Upper lobe of left lung (tissue), 6 donors: ENCODE data around the gene TARDBP. TPM values are rescaled to one million over a fixed set of nuclear protein-coding genes. Genes with fewer than 3 reads are reported as not detected.
A peak's percentile ranks its signal among the peaks of the same experiment; 100 is the strongest.

Experiments used
- ATAC-seq, 2 donors: fragments of 200-7000 bp; cut with Tn5 transposase; one replicate each; pipeline ENCODE4 v1.9.1; 2022; ENCODE audit warnings: mild to moderate bottlenecking in 2 of 2, moderate library complexity in 2 of 2; ENCODE audit not compliant: low FRiP score in 2 of 2
- DNase-seq, 2 donors: peaks; one replicate each; pipeline ENCODE4 v3.0.0-alpha.2; 2019 to 2020
- H3K27ac ChIP-seq, 4 donors: fragments of 200-600 bp; sonication (generic); one replicate each; pipeline ENCODE4 v1.5.1; 2016 to 2019
- H3K27me3 ChIP-seq, 4 donors: fragments of 200-600 bp; sonication (generic); one replicate each; pipeline ENCODE4 v1.5.1; 2017 to 2019
- H3K36me3 ChIP-seq, 4 donors: fragments of 200-600 bp; sonication (generic); one replicate each; pipeline ENCODE4 v1.5.1; 2016 to 2019
- H3K4me1 ChIP-seq, 4 donors: fragments of 200-600 bp; sonication (generic); one replicate each; pipeline ENCODE4 v1.5.1; 2018 to 2019
- H3K4me3 ChIP-seq, 4 donors: fragments of 200-600 bp; sonication (generic); one replicate each; pipeline ENCODE4 v1.5.1; 2017 to 2019; ENCODE audit warnings: mild to moderate bottlenecking in 2 of 4, moderate library complexity in 1 of 4
- H3K9me3 ChIP-seq, 4 donors: fragments of 200-600 bp; sonication (generic); one replicate each; pipeline ENCODE4 v1.5.1; 2018 to 2019
- CTCF ChIP-seq, 6 experiments: fragments of 450-650 bp in 4 of 6; fragments of 200-600 bp in 2 of 6; sonication (generic) in 2 of 6; IDR thresholded peaks; one replicate each; pipeline ENCODE4 v1.5.1; 2016 to 2019; ENCODE audit warnings: antibody characterized with exemption in 6 of 6
- EP300 ChIP-seq, 4 donors: sonication (generic); formaldehyde crosslinking; IDR thresholded peaks; one replicate each; pipeline ENCODE4 v1.5.1; 2017; ENCODE audit warnings: antibody characterized with exemption in 4 of 4, control low read depth in 2 of 4
- POLR2A ChIP-seq, 4 donors: fragments of 450-650 bp; IDR thresholded peaks; one replicate each; pipeline ENCODE4 v1.5.1; 2016 to 2017; ENCODE audit warnings: antibody characterized with exemption in 4 of 4, mild to moderate bottlenecking in 2 of 4
- POLR2AphosphoS5 ChIP-seq, 2 donors: sonication (generic); formaldehyde crosslinking; IDR thresholded peaks; one replicate each; pipeline ENCODE4 v1.5.1; 2017; ENCODE audit warnings: antibody characterized with exemption in 2 of 2
- WGBS, 2 donors: methylation state at CpG; one replicate each; pipeline ENCODE4 v1.1.5; 2017 to 2018; 5-methylcytosine and 5-hydroxymethylcytosine counted together
- total RNA-seq, 6 donors: library from RNA; depleted of rRNA in 4 of 6; stranded (reverse); fragments of >200 nt in 4 of 6; gene quantifications; one replicate each; pipeline versions ENCODE4 v1.1.0 to v1.2.1, GENCODE V29; 2016 to 2021
- donor health status: DM: no; HTN: no; CAD: no; lungs with moderate emphysema.
- donor health status: DM: no; HTN: yes; CAD: no; lungs with severe emphysema.

Gene TARDBP
- total RNA-seq, 6 donors from 2014 or later = 108 to 388 (median 138) TPM

GRCh38 chr1:11059155-11059967 lies 46.9 kb downstream of the TARDBP start:
- Histone ChIP-seq H3K36me3 (peaks cover 6 to 48% (median 33%) of the 10 kb centered on the region in 4 donors), H3K27me3 (no peaks in the 10 kb centered on the region), H3K9me3 (no peaks in the 10 kb centered on the region), H3K27ac (peak overlapping the region in 2 of 4 donors; percentile 49 to 73), H3K4me3 (peak overlapping the region; percentile 74 to 98 (median 92)), H3K4me1 (peaks cover 17 to 26% (median 20%) of the 10 kb centered on the region in 4 donors)
- ATAC-seq = peak in 1 of 2 donors; percentile 3
- WGBS, 2 donors = 3 to 4% methylated on average over 30 to 33 of the region's 72 CpGs
- DNase-seq = no peak
- TF ChIP-seq POLR2AphosphoS5 (IDR thresholded peaks at IDR 0.05) = no peak
- TF ChIP-seq POLR2A (IDR thresholded peaks at IDR 0.05) = no peak
- TF ChIP-seq EP300 (IDR thresholded peaks at IDR 0.05) = no peak
- TF ChIP-seq CTCF (IDR thresholded peaks at IDR 0.05) = no peak

GRCh38 chr1:11059968-11060830 lies 47.7 kb downstream of the TARDBP start, which contains the start of gene SRM:
Gene SRM (minus strand): TSS chr1:11060018. CDS start chr1:11059943, 75 bp downstream.
- peaks cover 17 to 26% (median 20%) of the 10 kb centered on the region in 4 donors for H3K4me1 ChIP-seq
- ATAC-seq = peak; percentile 97 to 99
- 0% methylated on average over 10 to 52 of the region's 83 CpGs for WGBS, 2 donors
- TF ChIP-seq EP300 (IDR thresholded peaks at IDR 0.05) = no peak
- peak in 1 of 2 donors; percentile 14 for TF ChIP-seq POLR2AphosphoS5 (IDR thresholded peaks at IDR 0.05)
- TF ChIP-seq POLR2A (IDR thresholded peaks at IDR 0.05) = peak in 2 of 4 donors; percentile 64 to 75
- TF ChIP-seq CTCF (IDR thresholded peaks at IDR 0.05) = peak; percentile 66 to 94 (median 90)
- no peaks in the 10 kb centered on the region for H3K27me3 ChIP-seq
- H3K27ac ChIP-seq = peak within 1 kb of the TSS; percentile 45 to 74 (median 68)
- no peaks in the 10 kb centered on the region for H3K9me3 ChIP-seq
- H3K4me3 ChIP-seq = peak within 1 kb of the TSS; percentile 74 to 98 (median 92)
- peak; percentile 93 to 99 for DNase-seq
- peaks cover 10 to 47% (median 28%) of the 10 kb centered on the region in 4 donors for H3K36me3 ChIP-seq

- no peaks in the 10 kb centered on the region for H3K9me3 ChIP-seq
- WGBS, 2 donors = 77 to 81% methylated on average over 3 to 5 of the region's 5 CpGs
Observed at GRCh38 chr1:11061652-11062365, 49.4 kb downstream of the TARDBP start.

More at GRCh38 chr1:11061652-11062365, 49.4 kb downstream of the TARDBP start:
- H3K27ac ChIP-seq = no peak overlapping the region
- H3K36me3 ChIP-seq = peaks cover 13 to 47% (median 28%) of the 10 kb centered on the region in 4 donors
- peaks cover 17 to 26% (median 20%) of the 10 kb centered on the region in 4 donors for H3K4me1 ChIP-seq
- ATAC-seq (no peak), DNase-seq (no peak)
- H3K27me3 ChIP-seq = no peaks in the 10 kb centered on the region
- no peak for TF ChIP-seq CTCF (IDR thresholded peaks at IDR 0.05)
- no peak for TF ChIP-seq POLR2AphosphoS5 (IDR thresholded peaks at IDR 0.05)
- TF ChIP-seq POLR2A (IDR thresholded peaks at IDR 0.05) = no peak
- TF ChIP-seq EP300 (IDR thresholded peaks at IDR 0.05) = no peak
- no peak overlapping the region for H3K4me3 ChIP-seq
